K562 (cell line): ENCODE data around the gene EXOSC6.
"Not testable (repeated sequence)": the region's sequence is repeated elsewhere in the genome, so short reads cannot be mapped to it uniquely, and the experiment has no call there.

Experiments
- AFF1 ChIP-seq, 2 experiments: fragments of 450-650 bp; IDR thresholded peaks; 2 replicates each; pipeline ENCODE4 v1.6.1; 2018; ENCODE audit warnings: mild to moderate bottlenecking in 2 of 2, low read depth in 1 of 2; ENCODE audit not compliant: partially characterized antibody in 2 of 2
- FOXK1 ChIP-seq: sonication (generic); formaldehyde crosslinking; IDR thresholded peaks from 2 replicates; pipeline ENCODE4 v1.8.0; 2022; ENCODE audit warnings: missing genetic modification reagents, mild to moderate bottlenecking, borderline replicate concordance
- PHF20 ChIP-seq: fragments of 450-650 bp; IDR thresholded peaks from 2 replicates; pipeline ENCODE4 v1.6.1; 2018; ENCODE audit not compliant: partially characterized antibody
- SMARCB1 ChIP-seq: IDR thresholded peaks from 2 replicates; pipeline ENCODE4 v1.6.1; 2011; ENCODE audit warnings: improper control_type of control experiment, low read depth; ENCODE audit not compliant: insufficient read length
- TF ChIP-seq, protein P1 (sequence below), 2 experiments: fragments of 450-650 bp in 1 of 2; IDR thresholded peaks; 2 replicates each; pipeline ENCODE4 v1.6.1; 2011 to 2017; ENCODE audit warnings: low read depth in 2 of 2, antibody characterized with exemption in 1 of 2, borderline replicate concordance in 1 of 2, low read length in 1 of 2, mild to moderate bottlenecking in 1 of 2, mixed read lengths in 1 of 2; ENCODE audit not compliant: control insufficient read depth in 1 of 2

DNA sequence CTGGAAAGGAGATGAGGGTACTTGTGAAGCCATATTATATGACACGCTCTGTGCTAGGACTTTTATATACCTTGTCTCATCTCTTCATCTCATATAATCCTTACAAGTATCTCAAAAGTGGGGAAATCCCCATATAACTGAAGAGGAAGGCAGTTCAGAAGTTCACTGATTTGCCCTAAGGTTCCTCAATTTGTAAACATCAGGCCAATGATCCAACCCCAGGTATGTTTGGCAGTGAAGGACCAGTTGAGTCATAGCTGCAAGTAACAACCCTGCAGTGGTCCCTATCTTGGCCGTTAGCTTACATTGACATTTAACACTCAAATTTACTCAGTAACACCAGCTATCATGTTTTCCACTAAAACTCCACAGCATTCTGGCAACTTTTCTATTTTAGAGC is 33.2 kb downstream of the EXOSC6 start:
- not testable (repeated sequence) for TF ChIP-seq FOXK1 (CRISPR knock-in tag); SMARCB1; PHF20; AFF1 (IDR thresholded peaks at IDR 0.05; ENCODE audit: low read depth in 1 of 2, partially characterized antibody in 2 of 2)
- TF ChIP-seq, protein P1, sequence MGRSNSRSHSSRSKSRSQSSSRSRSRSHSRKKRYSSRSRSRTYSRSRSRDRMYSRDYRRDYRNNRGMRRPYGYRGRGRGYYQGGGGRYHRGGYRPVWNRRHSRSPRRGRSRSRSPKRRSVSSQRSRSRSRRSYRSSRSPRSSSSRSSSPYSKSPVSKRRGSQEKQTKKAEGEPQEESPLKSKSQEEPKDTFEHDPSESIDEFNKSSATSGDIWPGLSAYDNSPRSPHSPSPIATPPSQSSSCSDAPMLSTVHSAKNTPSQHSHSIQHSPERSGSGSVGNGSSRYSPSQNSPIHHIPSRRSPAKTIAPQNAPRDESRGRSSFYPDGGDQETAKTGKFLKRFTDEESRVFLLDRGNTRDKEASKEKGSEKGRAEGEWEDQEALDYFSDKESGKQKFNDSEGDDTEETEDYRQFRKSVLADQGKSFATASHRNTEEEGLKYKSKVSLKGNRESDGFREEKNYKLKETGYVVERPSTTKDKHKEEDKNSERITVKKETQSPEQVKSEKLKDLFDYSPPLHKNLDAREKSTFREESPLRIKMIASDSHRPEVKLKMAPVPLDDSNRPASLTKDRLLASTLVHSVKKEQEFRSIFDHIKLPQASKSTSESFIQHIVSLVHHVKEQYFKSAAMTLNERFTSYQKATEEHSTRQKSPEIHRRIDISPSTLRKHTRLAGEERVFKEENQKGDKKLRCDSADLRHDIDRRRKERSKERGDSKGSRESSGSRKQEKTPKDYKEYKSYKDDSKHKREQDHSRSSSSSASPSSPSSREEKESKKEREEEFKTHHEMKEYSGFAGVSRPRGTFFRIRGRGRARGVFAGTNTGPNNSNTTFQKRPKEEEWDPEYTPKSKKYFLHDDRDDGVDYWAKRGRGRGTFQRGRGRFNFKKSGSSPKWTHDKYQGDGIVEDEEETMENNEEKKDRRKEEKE (IDR thresholded peaks at IDR 0.05; ENCODE audit: borderline replicate concordance in 1 of 2, control insufficient read depth in 1 of 2, low read depth in 2 of 2, low read length in 1 of 2) = not testable (repeated sequence)
